ENCODE data around the gene TRMT11.
"Not testable (repeated sequence)": the region's sequence is repeated elsewhere in the genome, so short reads cannot be mapped to it uniquely, and the experiment has no call there.

GRCh38 chr6:126058085-126058484 is 71.7 kb downstream of the TRMT11 start:
- not testable (repeated sequence) for TF ChIP-seq POLR2A, POLR2AphosphoS5, TAF1 (IDR thresholded peaks at IDR 0.05; ENCODE audit: low read depth, low read length)

Measured in GM12891 (cell line).